ENCODE data around the gene KRT7.
"Not testable (repeated sequence)": the region's sequence is repeated elsewhere in the genome, so short reads cannot be mapped to it uniquely, and the experiment has no call there.

The KRT7 gene

GRCh38 chr12:52245962-52246569 lies 13.0 kb downstream of the KRT7 start:
- no peak for DNase-seq

- no peak for DNase-seq
Measured at GRCh38 chr12:52246720-52247621, 13.9 kb downstream of the KRT7 start.

DNA sequence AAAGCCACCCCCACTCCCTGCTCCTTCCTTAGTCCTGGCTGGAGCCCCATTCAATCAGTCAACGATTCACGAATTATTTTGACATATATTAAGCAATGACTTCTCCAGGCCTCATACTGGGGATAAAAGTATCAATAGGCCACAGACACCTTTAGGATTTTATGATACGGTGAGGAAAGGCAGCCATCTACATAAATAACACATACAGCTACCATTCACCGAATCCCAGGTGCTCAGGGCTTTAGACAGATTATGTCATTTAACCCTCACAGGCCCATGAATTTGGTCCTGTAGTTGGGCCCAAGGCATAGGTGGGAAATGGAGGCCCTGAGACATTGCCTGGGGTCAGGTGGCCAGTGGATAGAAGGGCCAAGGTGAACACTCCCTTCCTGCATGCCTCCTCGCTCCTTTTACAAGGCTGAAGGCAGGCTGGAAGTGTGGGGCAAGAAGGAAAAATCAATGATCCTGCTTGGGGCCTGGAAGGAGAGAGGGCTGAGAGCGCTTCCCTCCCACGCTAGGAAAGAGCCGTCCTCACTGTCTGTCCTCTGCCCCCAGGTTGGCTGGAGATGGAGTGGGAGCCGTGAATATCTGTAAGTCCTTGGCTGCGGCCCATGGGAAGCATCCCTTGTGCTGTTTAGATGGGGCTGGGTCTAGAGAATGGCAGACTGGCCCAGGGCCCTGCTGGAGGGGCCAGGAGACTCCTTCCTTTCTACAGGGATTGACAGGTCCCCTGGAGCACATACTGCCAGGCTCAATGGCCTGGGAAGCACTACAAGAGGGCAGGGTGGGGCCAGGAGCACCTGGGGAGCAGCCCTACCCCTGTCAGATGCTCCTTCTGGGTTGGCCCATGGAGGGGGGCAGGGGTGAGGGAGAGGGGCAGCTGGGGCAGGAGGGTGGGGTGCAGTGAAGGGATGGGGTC lies 14.8 kb downstream of the KRT7 start:
- DNase-seq, result no peak

DNA sequence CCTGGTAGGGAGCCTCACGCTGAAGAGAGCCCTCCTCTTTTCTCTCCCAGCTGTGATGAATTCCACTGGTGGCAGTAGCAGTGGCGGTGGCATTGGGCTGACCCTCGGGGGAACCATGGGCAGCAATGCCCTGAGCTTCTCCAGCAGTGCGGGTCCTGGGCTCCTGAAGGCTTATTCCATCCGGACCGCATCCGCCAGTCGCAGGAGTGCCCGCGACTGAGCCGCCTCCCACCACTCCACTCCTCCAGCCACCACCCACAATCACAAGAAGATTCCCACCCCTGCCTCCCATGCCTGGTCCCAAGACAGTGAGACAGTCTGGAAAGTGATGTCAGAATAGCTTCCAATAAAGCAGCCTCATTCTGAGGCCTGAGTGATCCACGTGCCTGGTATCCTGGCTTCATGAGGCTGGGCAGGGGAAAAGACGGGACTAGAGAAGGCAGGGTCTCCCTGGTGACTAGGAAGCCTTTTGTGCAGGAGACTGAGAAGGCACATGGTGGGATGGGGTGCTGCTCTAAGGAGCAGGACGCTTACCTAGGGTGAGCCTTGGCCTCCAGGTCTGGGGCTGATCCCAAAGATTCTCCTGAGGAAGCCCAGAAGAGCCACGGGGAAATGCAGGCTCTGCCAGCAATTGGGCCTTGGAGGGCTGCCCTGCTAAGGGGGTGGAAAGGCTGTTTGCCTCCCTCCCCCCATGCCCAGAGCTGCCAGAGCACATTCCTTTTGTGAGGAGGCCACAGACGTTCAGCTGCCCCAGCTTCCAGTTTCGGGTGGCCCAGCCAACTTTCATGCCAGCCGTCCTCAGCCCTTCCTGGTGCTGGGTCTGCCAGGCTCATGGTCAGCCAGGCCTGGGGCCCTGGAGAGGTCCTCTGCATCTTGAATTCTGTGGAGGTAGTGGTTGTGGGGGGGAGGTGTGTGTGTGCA lies 15.8 kb downstream of the KRT7 start:
- no peak for DNase-seq

DNA sequence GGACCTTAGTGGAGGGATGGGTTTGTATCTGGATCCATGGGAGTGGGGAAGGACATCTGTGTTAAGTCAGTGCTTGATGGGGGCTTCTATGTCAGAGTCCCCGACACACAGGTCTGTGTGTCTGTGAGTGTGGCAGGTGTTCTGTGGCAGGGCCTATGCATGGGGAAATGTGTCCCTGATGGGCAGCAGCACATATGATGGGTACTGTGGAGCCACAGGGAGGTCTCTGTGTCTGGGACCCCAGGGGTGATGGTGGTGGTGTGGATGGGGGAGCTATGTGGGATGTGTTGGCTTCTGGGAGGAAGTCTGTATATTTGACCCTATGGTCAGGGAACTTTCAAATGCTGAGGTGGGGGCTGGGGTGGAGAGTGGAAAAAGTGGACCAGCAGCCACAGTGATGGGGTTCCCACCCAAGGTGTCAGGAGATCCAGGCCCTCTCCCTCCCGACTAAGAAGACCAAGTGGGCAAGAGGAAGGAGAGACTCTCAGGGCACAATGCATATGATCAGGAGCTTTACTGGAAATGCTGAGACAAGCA lies 16.5 kb downstream of the KRT7 start:
- DNase-seq, result no peak

- no peak for DNase-seq
Measured at GRCh38 chr12:52250048-52250990, 17.3 kb downstream of the KRT7 start.

GRCh38 chr12:52251367-52252051 lies 18.5 kb downstream of the KRT7 start:
- no peak for DNase-seq

GRCh38 chr12:52252175-52252615 lies 19.2 kb downstream of the KRT7 start:
- DNase-seq, result not testable (repeated sequence)

GRCh38 chr12:52252728-52253343 lies 19.8 kb downstream of the KRT7 start:
- no peak for DNase-seq

DNA sequence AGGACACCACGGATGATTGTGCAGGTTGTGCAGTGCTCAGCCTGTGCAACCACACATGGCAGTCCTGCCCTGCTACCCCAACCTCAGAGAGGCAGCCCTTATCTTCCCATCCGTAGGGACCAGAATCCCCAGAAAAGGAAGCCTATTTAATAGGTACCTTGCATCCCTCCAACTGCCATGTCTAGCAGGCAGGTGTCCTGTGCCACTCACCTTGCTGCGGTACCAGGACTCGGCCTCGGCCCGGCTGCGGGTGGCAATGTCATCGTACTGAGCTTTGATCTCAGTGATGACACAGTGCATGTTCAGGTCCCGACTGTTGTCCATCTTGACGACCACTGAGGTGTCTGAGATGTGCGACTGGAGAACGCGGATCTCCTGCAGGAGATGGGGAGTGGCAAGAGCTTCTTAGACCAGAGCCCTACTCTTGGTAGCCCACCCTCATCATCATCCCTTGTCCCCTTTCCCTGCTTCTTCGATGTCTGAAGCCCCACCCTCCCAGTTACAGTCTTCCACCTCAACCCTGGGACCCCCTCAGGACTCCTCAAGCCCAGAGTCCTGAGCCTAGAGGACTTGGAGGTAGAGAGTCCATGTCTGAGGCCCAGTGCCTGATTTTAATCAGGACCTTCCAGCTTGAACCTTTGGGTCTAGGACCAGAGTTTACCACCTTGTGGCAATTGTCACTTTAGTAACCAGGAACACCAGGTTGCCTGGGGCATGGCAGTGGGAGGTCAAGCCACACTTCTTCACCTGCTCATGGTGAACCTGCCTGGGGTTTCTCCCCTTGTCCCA lies 20.5 kb downstream of the KRT7 start:
- DNase-seq, result no peak

GRCh38 chr12:52254180-52254964 lies 21.3 kb downstream of the KRT7 start:
- DNase-seq, result no peak

- DNase-seq, result no peak
Measured at GRCh38 chr12:52254965-52255751, 22.1 kb downstream of the KRT7 start.

- no peak for DNase-seq
Measured at GRCh38 chr12:52255926-52256583, 23.0 kb downstream of the KRT7 start.

GRCh38 chr12:52256584-52256935 lies 23.5 kb downstream of the KRT7 start:
- DNase-seq, result no peak

DNA sequence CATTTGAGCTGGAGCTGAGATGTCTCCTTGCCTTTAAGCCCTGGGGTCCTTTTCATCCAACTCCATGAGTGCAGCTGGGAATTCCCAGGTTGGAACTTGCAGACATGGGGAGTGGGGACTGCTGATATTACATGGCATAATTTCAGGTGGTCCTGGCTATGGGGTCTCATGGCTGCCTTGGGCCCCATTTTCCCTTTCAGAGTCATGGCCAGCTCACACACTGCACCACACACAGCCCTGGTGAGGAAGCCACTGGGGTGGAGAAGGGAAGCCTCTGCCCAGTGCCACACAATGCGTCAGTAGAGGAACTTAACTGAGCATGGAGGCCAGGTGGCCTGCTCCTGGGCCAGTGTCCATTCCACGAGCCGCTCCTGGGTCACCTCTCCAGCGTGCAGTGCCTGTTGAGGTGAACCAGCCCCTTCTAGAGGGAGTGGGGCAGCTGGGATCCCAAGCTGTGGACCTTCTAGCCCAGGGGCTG lies 24.1 kb downstream of the KRT7 start:
- no peak for DNase-seq

GRCh38 chr12:52257922-52258321 lies 24.9 kb downstream of the KRT7 start:
- not testable (repeated sequence) for DNase-seq
